OCI-M2 (cell line): Measurements from ENCODE around the gene PDLIM7.

ENCODE experiments used
- DNase-seq: peaks from one replicate; lab custom pipeline; 2025; ENCODE audit not compliant: unreplicated experiment; lab: John Stamatoyannopoulos, UW

Gene PDLIM7

DNA sequence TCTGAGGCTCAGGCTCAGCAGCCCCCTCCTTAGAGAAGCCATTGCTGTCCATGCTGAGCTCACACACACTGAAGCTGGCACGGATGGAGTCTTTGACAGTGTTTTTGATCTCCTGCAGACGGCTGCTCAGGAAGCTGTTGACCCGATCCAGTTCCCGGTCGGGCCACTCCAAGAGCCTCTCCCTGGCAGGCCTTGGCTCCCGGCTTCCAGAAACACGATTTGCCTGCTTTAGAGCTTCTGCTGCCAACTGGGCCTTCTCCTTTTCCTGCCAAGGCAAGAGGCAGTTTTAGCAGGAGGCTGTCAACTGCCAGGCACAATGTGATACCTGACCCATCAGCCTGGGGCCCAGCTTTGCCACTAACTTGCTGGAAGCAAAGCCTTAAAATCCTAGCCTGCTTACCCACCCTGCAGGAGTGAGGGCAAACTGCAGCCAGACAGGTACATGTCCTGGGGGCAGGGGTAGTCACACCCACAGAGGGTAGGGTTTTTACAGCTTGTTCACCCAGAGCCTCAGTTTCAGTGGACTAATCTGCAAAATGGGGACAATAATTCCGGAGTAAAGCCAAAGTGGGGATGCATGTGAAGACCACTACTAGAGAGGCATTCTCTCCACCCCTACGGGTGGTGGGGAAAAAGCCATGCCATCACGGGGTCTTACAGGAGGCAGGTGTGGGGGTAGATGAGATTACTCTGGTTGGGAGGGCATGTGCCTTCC, 27.7 kb upstream of the PDLIM7 start:
- DNase-seq, result no peak

- no peak for DNase-seq
Measured at GRCh38 chr5:177524539-177524900, 27.1 kb upstream of the PDLIM7 start.

DNA sequence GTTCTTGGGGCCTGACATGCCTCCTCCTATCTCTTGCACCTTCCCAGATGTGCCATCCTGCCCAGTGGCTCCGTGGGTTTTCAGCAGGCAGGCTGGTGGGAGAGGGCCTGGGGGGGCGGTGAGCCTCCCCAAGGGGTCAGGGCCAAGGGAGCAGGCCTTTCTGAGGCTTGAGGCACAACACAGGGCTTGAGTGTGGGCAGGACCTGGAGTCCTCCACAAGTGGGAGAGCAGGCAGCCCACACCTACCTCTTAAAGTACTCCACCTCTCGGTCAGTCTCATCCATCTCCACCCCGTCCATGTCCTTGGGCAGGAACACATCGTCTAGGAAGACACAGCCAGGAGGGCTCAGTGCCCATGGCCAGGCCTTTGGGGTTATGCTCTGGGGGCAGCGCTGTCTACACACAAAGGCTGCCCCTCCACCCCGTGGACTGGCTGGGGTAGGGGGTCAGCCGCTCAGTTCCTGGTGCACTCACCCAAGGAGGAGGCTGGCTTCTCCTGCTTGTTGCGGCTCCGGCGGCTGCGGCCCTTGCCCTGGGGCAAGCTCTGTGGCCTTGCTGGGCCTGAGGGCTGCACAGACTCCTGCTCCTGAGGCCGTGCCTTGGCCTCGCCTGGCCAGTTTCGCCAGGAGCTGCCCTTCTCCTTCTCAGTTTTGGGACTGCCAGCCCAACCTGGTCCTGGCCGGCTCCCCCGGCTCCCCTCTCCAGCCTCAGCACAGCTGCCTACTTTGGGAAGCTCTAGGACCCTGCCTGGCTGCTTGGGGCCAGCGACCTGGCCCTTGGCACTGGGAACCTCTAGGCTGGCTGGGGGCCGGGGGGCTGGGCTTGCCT, 26.5 kb upstream of the PDLIM7 start:
- DNase-seq, result no peak

GRCh38 chr5:177520916-177521513, 23.6 kb upstream of the PDLIM7 start:
- no peak for DNase-seq

GRCh38 chr5:177520271-177520670, 22.9 kb upstream of the PDLIM7 start:
- no peak for DNase-seq

DNA sequence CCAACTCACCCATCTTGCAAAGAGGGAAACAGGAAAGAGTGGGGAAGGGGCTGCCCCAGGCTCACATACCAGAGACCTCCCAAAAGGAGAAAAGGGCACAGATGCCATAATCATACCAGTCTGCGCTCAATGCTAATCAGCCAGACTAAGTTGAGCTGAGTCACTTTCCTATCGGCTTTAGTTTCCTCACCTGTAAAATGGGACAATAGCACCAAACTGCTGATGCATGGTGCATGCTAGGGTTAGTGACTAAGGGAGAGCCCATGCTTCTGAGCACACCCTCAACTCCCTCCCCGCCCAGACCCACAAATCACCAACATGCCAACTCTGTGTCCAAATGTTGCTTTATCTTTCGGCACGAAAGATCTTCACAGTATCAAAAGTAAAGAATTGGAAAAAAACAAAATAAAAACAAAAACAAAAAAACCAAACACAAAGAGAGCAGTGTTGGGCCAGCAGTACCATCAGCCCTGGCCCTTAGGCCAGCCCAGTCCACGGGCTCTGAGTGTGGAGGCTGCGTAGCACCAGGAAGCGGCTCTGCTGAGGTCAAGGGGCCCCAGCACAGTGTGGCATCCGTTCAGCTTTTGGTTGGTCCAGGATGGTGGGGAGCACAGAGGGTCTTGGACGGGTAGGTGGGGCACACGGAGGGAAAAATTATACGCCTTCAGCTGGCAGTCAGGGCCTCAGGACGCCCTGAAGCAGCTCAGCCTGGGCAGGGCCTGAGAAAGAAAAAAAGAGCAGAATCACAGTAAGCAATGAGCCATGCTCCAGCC, 22.2 kb upstream of the PDLIM7 start:
- no peak for DNase-seq

DNA sequence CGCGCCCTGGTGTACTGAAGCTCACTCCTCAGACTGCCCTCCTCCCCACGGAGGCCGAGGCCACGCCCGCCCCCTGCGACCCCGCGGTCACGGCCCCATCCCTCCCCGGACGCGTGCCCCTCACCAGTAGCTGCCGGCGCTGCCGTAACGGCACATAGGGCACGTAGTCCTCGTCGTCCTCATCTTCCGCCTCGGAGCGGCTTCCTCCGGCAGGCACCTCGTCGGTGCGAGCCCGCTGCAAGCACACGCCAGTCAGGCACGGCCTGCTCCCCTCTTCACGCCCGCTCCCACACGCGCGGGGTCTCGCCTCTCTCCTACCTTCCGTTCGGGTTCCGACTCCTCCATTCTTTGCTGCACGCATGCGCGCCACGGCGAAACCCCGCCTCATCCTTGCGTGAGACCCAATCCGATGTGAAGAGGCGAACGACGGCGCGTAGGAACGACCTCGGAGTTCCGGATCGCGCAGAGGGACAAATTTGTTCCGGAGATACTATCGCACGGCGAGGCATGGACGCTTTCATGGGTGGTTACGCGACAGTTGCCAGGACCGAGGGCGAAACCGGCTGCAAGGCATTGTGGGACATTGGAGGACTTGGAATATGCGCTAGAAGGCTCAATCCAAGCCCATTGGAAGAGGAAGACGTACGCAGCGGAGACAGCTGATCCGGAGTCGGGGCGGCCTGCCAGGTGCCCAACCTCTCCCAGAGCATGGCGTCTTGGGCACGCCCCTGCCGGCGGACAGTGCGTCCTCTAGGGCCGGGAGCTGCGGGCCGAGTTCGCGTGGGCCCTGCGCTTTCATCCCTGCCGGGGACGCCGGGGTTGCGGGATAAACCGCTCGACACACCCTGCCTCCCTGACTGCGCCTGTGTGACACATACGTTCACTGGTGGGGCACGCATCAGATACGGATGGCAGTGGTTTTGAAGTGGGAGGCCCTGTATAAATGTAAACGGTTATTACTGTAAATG, 19.5 kb upstream of the PDLIM7 start, which contains the start of gene DDX41:
Gene DDX41 (minus strand): TSS at position 361 of the 968 bp plus-strand sequence. CDS start 16 bp downstream, at position 345.
- DNase-seq, result peak; percentile 83

DNA sequence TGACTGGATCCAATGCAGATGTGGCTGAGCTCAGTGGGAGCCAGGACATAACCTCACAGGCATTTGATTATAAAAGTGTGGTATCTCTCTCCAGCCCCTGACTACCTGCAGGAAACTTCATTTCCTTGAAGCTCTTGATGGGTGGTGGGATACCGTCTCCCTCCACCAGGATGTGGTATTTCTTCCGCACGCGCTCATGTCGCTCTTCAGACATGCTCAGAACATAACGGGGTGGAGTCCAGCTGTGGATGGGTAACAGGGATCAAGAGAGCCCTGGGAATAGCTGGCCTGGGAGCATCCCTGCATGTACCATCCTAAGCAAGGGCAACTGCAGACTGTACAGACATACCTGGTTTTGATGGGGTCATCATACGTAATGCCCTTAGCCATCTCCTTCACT, 18.2 kb upstream of the PDLIM7 start:
- no peak for DNase-seq

DNA sequence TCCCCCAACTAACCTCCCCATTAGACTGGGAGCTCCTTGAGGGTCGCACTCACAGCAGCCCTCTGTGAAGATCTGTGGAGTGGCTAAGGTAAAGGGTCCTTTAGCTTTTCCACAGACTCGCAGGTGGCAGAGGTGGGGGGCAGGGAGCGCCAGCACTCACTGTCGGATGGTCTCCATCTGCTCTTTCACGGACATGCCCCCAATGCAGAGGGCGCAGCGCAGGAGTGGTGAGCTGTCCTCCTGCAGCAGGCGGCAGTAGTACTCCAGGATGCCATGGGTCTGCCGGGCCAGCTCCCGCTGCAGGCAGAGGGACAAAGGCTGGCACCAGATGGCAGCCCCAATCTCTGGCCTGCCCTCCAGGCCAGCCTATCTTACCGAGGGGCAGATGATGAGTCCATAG, 17.1 kb upstream of the PDLIM7 start:
- DNase-seq, result no peak

- no peak for DNase-seq
Measured at GRCh38 chr5:177513500-177513899, 16.1 kb upstream of the PDLIM7 start.

DNA sequence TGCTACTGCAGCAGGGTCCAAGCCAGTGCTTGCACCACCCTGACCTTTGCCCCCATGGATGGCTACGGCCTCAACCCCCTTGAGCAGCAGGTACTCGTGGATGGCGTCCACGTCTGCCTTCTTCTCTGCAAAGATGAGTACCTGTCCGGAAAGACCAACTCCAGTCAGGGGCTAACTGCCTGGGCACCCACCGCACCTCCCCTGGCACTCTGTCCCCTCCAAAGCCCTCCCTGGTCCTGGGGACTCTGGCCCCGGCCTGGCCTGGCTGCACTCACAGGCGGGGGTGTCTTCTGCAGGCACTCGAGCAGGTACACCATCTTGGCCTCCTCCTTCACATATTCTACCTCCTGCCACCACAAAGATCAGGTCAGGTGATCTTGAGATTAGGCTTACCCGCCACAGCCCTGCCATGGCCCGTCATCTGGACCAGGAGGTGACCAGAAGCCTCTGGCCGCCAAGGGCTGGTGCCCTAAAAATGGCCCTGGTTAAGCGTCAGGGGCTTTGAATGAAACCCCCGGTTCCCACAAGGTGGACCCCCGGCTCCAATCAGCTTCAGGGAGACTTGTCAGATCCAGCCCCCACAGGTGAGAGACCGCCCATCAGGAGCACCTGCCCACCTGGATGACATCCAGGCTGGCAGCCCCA, 15.5 kb upstream of the PDLIM7 start:
- no peak for DNase-seq

DNA sequence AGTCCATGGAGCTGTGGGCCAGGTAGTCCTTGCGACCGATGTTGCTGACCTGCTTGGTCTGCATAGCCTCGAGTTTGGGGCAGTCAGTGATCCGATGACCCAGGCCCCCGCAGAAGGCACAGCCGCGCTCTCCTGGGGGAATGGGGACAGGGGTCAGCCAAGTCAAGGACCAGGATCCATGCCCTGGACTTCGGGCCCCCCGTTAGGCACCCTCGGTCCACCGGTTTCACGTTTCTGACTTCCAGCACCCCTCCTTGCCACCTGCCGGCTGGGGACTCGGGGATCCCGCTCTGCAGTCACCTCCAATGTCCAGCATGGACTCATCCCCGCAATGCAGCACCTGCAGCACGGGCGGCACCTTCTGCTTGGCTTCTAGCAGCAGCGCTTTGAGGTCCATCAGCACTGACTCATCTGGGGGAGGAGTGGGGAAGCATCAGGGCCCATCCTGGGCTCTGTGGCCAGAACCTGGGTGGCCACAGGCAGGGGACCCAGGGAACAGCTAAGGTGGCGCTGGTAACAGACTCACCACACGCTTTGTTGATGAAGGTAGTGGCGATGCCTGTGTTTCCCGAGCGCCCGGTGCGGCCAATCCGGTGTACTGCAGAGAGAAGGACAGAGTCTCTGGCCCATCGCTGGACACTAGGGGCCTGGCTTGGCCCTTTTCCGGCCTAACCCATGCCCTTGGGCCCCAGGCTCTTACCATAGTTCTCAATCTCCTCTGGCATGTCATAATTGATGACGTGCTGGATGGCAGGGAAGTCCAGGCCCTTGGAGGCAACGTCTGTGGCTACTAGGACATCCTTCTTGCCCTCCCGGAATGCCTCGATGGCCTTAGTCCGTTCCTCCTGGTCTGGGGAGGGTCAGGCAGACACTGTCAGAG, 14.6 kb upstream of the PDLIM7 start:
- no peak for DNase-seq

DNA sequence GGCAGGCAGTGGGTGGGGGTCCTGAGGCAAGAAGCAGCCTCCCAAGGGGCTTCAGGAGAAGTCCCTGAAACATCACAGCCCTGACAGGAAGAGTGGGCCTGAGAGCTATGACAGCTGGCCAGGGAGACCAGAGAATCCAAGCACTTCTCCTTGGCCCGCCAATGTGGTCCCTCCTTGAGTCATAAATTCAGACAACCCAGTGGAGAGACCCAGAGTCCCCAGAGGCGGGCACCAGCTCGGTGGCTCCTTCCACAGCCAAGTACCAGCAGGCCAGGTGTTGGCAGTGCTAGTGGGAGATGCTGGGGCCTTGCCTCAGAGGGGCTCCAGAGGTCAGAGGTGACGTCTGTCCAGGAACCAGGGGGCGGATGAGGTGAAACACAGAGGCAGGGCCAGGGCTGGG, 13.8 kb upstream of the PDLIM7 start:
- DNase-seq, result no peak

- no peak for DNase-seq
Measured at GRCh38 chr5:177510567-177511053, 13.2 kb upstream of the PDLIM7 start.

- no peak for DNase-seq
Measured at GRCh38 chr5:177509991-177510566, 12.7 kb upstream of the PDLIM7 start.

- DNase-seq, result peak; percentile 40
Measured at GRCh38 chr5:177509381-177509951, 12.1 kb upstream of the PDLIM7 start, which contains the start of gene DOK3. DOK3 (minus strand) TSS chr5:177509826; CDS start chr5:177509540, 286 bp downstream.

- DNase-seq, result peak; percentile 30
Measured at GRCh38 chr5:177508837-177509236, 11.4 kb upstream of the PDLIM7 start.

DNA sequence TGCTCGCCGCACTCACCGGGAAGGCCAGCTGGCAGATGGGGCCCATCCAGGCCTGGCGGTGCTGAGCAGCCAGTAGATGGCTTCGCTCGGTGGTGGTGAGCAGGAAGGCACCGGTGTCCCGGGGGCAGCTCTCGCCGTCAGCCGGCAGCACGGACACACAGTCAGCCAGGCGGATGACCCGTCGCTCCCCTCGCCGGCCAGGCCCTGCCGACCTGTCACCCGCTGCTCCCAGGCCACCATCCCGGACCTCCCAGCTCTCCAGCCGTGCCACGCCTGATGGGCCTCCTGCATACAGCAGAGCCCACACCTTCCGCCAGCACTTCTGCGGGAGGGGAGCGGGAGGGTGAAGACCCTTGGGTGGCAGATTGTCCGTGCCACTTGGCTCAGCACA, 10.8 kb upstream of the PDLIM7 start:
- DNase-seq, result no peak
